K562 (cell line): Measurements from ENCODE around the gene CCDC13. TPM values are rescaled to one million over a fixed set of nuclear protein-coding genes. Genes with fewer than 3 reads are reported as not detected.

Experiments used
- BRF1 ChIP-seq: IDR thresholded peaks from 3 replicates; pipeline ENCODE4 v1.6.1; 2011; ENCODE audit warnings: borderline replicate concordance, mild to moderate bottlenecking; ENCODE audit not compliant: insufficient read length; ENCODE audit errors: extremely low read depth
- E4F1 ChIP-seq: fragments of 250-450 bp; sonication (Bioruptor Pico); IDR thresholded peaks from 2 replicates; pipeline ENCODE4 v1.5.0; 2021; ENCODE audit warnings: mild to moderate bottlenecking, borderline replicate concordance
- GATAD2B ChIP-seq: fragments of 450-650 bp; IDR thresholded peaks from 2 replicates; pipeline ENCODE4 v1.6.1; 2017; ENCODE audit warnings: mild to moderate bottlenecking, borderline replicate concordance
- JUND ChIP-seq, 2 experiments: IDR thresholded peaks; 2 replicates in 1 of 2; 3 replicates in 1 of 2; pipeline ENCODE4 v1.6.1; 2011; ENCODE audit warnings: borderline replicate concordance in 2 of 2, low read depth in 2 of 2, low read length in 2 of 2, improper control_type of control experiment in 1 of 2, missing biosample characterization in 1 of 2, missing genetic modification characterization in 1 of 2, missing genetic modification reagents in 1 of 2
- KLF13 ChIP-seq: fragments of 450-650 bp; IDR thresholded peaks from 2 replicates; pipeline ENCODE4 v1.6.1; 2016; ENCODE audit warnings: missing genetic modification characterization, low read depth, mild to moderate bottlenecking, missing compliant biosample characterization, moderate library complexity, borderline replicate concordance
- KLF6 ChIP-seq: fragments of 250-450 bp; sonication (Bioruptor Pico); IDR thresholded peaks from 2 replicates; pipeline ENCODE4 v1.4.0; 2020; ENCODE audit warnings: mild to moderate bottlenecking, moderate library complexity, borderline replicate concordance
- MEF2A ChIP-seq: IDR thresholded peaks from 2 replicates; pipeline ENCODE4 v1.6.1; 2011; ENCODE audit warnings: low read depth, mild to moderate bottlenecking, low read length, moderate library complexity; ENCODE audit not compliant: control insufficient read depth
- MXD1 ChIP-seq: fragments of 250-450 bp; sonication (Bioruptor Pico); IDR thresholded peaks from 2 replicates; pipeline ENCODE4 v1.8.0; 2021; ENCODE audit warnings: borderline replicate concordance, mild to moderate bottlenecking, moderate library complexity; ENCODE audit not compliant: poor library complexity, severe bottlenecking
- NR4A1 ChIP-seq, 2 experiments: fragments of 250-450 bp in 1 of 2; fragments of 450-650 bp in 1 of 2; sonication (Bioruptor Pico) in 1 of 2; IDR thresholded peaks; 2 replicates each; pipeline versions ENCODE4 v1.4.0 to v1.6.1; 2016 to 2020; ENCODE audit warnings: mild to moderate bottlenecking in 2 of 2, missing compliant biosample characterization in 1 of 2, missing genetic modification characterization in 1 of 2, moderate library complexity in 1 of 2
- PYGO2 ChIP-seq: fragments of 450-650 bp; IDR thresholded peaks from 2 replicates; pipeline ENCODE4 v1.6.1; 2016; ENCODE audit warnings: mild to moderate bottlenecking, missing genetic modification characterization, moderate library complexity, missing compliant biosample characterization
- TRIM28 ChIP-seq: fragments of 450-650 bp; IDR thresholded peaks from 2 replicates; pipeline ENCODE4 v1.6.1; 2017
- ZBTB8A ChIP-seq: fragments of 450-650 bp; IDR thresholded peaks from 2 replicates; pipeline ENCODE4 v1.6.1; 2018; ENCODE audit warnings: mild to moderate bottlenecking, moderate library complexity; ENCODE audit not compliant: partially characterized antibody
- ZNF311 ChIP-seq: fragments of 250-450 bp; sonication (Bioruptor Pico); IDR thresholded peaks from 2 replicates; pipeline ENCODE4 v1.4.0; 2020; ENCODE audit warnings: mild to moderate bottlenecking, moderate library complexity
- ZNF584 ChIP-seq: fragments of 200-800 bp; sonication (Bioruptor generic); IDR thresholded peaks from 2 replicates; pipeline ENCODE4 v1.6.1; 2016; ENCODE audit warnings: low read depth, mild to moderate bottlenecking, missing genetic modification characterization, missing compliant biosample characterization
- polyA plus RNA-seq, 8 experiments: library from polyadenylated mRNA; depleted of rRNA in 4 of 8; stranded (reverse) in 5 of 8; unstranded in 3 of 8; fragments of >200 nt; fragmentation: Nextera tagmentation in 2 of 8; fragmentation: Illumina TruSeq in 1 of 8; extraction: Ambion mirVana in 2 of 8; extraction: Trizol in 1 of 8; gene quantifications; 2 replicates each; pipeline versions ENCODE4 v1.2.1 to v1.2.3, GENCODE V29; 2011 to 2014; ENCODE audit warnings: inconsistent platforms in 1 of 8, missing spikeins in 1 of 8
- total RNA-seq, 7 experiments: library from RNA; depleted of rRNA in 6 of 7; stranded (reverse); fragments of >200 nt in 6 of 7; fragmentation: Illumina TruSeq in 2 of 7; extraction: Trizol in 2 of 7; gene quantifications; 2 replicates each; pipeline versions ENCODE4 v1.2.1 to v1.2.3, GENCODE V29; 2011 to 2021; ENCODE audit warnings: low replicate concordance in 1 of 7
- TF ChIP-seq, protein P1 (sequence below): sonication (generic); formaldehyde crosslinking; IDR thresholded peaks from 2 replicates; pipeline ENCODE4 v1.9.0; 2022; ENCODE audit warnings: mild to moderate bottlenecking, missing genetic modification reagents
- TF ChIP-seq, protein P2 (sequence below): fragments of 200-800 bp; sonication (Bioruptor generic); IDR thresholded peaks from 2 replicates; pipeline ENCODE4 v1.6.1; 2016; ENCODE audit warnings: missing genetic modification characterization, missing compliant biosample characterization

The CCDC13 gene
- total and polyA plus RNA-seq, 9 of the 15 experiments (the other 6 are each of a cell fraction or from before 2014, with no cell fraction given): 0.20 to 0.70 (median 0.48) TPM; not detected in 2

DNA sequence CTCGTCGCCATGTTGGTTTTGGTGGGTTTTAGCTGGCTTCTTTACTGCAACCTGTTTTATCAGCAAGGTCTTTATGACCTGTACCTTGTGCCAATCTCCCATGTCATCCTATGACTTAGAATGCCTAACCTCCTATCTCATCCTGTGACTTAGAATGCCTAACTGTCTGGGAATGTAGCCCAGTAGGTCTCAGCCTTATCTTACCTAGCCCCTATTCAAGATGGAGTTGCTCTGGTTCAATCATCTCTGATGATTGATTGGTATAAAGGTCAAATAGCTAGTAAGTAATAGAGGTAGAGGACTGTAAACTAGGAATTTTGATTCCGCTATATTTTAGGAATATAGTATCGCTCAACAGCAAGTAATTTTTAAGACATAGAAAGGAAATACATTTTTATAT is 34.9 kb upstream of the CCDC13 start (continued):
- no peak for TF ChIP-seq MXD1
- TF ChIP-seq MEF2A: no peak
- TF ChIP-seq GATAD2B: no peak
- TF ChIP-seq BRF1: no peak
- TF ChIP-seq, protein P1, sequence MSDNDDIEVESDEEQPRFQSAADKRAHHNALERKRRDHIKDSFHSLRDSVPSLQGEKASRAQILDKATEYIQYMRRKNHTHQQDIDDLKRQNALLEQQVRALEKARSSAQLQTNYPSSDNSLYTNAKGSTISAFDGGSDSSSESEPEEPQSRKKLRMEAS (CRISPR knock-in tag): no peak
- no peak for TF ChIP-seq ZBTB8A
- peak; percentile 84 for TF ChIP-seq PYGO2 (tag)
- TF ChIP-seq JUND (IDR thresholded peaks at IDR 0.05; ENCODE audit: borderline replicate concordance, low read depth, low read length): no peak
- no peak for TF ChIP-seq JUND (tag; IDR thresholded peaks at IDR 0.05; ENCODE audit: borderline replicate concordance, low read depth, low read length)
- no peak for TF ChIP-seq NR4A1 (CRISPR knock-in tag; IDR thresholded peaks at IDR 0.05)
- peak; percentile 83 for TF ChIP-seq NR4A1 (tag; IDR thresholded peaks at IDR 0.05)
- TF ChIP-seq ZNF584 (CRISPR knock-in tag): no peak
- no peak for TF ChIP-seq KLF13
- peak; percentile 64; the same call in 1 of the 2 replicates for TF ChIP-seq KLF6 (CRISPR knock-in tag)
- no peak for TF ChIP-seq E4F1 (CRISPR knock-in tag)
- TF ChIP-seq, protein P2, sequence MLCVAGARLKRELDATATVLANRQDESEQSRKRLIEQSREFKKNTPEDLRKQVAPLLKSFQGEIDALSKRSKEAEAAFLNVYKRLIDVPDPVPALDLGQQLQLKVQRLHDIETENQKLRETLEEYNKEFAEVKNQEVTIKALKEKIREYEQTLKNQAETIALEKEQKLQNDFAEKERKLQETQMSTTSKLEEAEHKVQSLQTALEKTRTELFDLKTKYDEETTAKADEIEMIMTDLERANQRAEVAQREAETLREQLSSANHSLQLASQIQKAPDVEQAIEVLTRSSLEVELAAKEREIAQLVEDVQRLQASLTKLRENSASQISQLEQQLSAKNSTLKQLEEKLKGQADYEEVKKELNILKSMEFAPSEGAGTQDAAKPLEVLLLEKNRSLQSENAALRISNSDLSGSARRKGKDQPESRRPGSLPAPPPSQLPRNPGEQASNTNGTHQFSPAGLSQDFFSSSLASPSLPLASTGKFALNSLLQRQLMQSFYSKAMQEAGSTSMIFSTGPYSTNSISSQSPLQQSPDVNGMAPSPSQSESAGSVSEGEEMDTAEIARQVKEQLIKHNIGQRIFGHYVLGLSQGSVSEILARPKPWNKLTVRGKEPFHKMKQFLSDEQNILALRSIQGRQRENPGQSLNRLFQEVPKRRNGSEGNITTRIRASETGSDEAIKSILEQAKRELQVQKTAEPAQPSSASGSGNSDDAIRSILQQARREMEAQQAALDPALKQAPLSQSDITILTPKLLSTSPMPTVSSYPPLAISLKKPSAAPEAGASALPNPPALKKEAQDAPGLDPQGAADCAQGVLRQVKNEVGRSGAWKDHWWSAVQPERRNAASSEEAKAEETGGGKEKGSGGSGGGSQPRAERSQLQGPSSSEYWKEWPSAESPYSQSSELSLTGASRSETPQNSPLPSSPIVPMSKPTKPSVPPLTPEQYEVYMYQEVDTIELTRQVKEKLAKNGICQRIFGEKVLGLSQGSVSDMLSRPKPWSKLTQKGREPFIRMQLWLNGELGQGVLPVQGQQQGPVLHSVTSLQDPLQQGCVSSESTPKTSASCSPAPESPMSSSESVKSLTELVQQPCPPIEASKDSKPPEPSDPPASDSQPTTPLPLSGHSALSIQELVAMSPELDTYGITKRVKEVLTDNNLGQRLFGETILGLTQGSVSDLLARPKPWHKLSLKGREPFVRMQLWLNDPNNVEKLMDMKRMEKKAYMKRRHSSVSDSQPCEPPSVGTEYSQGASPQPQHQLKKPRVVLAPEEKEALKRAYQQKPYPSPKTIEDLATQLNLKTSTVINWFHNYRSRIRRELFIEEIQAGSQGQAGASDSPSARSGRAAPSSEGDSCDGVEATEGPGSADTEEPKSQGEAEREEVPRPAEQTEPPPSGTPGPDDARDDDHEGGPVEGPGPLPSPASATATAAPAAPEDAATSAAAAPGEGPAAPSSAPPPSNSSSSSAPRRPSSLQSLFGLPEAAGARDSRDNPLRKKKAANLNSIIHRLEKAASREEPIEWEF: peak; percentile 62; the same call in 1 of the 2 replicates
- peak; percentile 54; the same call in 1 of the 2 replicates for TF ChIP-seq ZNF311 (CRISPR knock-in tag)
- TF ChIP-seq TRIM28: no peak
